CD4-positive, CD25-positive, alpha-beta regulatory T cell (primary cell): ENCODE measurements around the gene HLA-DRA. TPM values are rescaled to one million over a fixed set of nuclear protein-coding genes. Genes with fewer than 3 reads are reported as not detected.
A peak's percentile ranks its signal among the peaks of the same experiment; 100 is the strongest.
"Not testable (repeated sequence)": the region's sequence is repeated elsewhere in the genome, so short reads cannot be mapped to it uniquely, and the experiment has no call there.

ENCODE experiments used
- ATAC-seq, 2 donors: fragments of 150-1000 bp; cut with Tn5 transposase; one replicate each; pipeline ENCODE4 v1.10.0; 2021; ENCODE audit warnings: low read depth in 2 of 2, moderate number of reproducible peaks in 2 of 2, moderate library complexity in 1 of 2
- DNase-seq, 3 donors: peaks; one replicate each; pipeline versions ENCODE4 v3.0.0 to v3.0.0-alpha.2; 2012 to 2022; ENCODE audit warnings: mixed read lengths in 1 of 3
- H3K27ac ChIP-seq: one replicate; pipeline ENCODE4 v1.7.0; 2013; ENCODE audit warnings: mild to moderate bottlenecking, low read length; ENCODE audit not compliant: insufficient read depth, poor library complexity, severe bottlenecking
- H3K27me3 ChIP-seq: one replicate; pipeline ENCODE4 v1.7.0; 2013; ENCODE audit warnings: low read length; ENCODE audit not compliant: control insufficient read depth, insufficient read depth
- H3K36me3 ChIP-seq: one replicate; pipeline ENCODE4 v1.7.0; 2013; ENCODE audit warnings: mild to moderate bottlenecking, low read length, moderate library complexity; ENCODE audit not compliant: control insufficient read depth, insufficient read depth
- H3K4me1 ChIP-seq: 2 replicates; pipeline ENCODE4 v1.7.0; 2013; ENCODE audit warnings: mild to moderate bottlenecking, low read length; ENCODE audit not compliant: insufficient read depth, control insufficient read depth, poor library complexity, severe bottlenecking
- H3K4me3 ChIP-seq: one replicate; pipeline ENCODE4 v1.7.0; 2013; ENCODE audit warnings: low read depth, mild to moderate bottlenecking, low read length, moderate library complexity
- H3K9me3 ChIP-seq, 2 experiments: 1 replicate in 1 of 2; 2 replicates in 1 of 2; pipeline ENCODE4 v1.7.0; 2013; ENCODE audit warnings: low read length in 2 of 2, mild to moderate bottlenecking in 1 of 2, moderate library complexity in 1 of 2; ENCODE audit not compliant: control insufficient read depth in 2 of 2
- H3K27ac Mint-ChIP-seq, 3 donors: one replicate each; pipeline ENCODE4 v1.8.0; 2020 to 2022; ENCODE audit warnings: mild to moderate bottlenecking in 3 of 3, mixed read lengths in 3 of 3, moderate library complexity in 2 of 3
- H3K27me3 Mint-ChIP-seq: one replicate; pipeline ENCODE4 v1.8.0; 2022; ENCODE audit warnings: mild to moderate bottlenecking, mixed read lengths
- H3K36me3 Mint-ChIP-seq: one replicate; pipeline ENCODE4 v1.8.0; 2020; ENCODE audit warnings: mixed read lengths
- H3K4me1 Mint-ChIP-seq, 4 donors: one replicate each; pipeline ENCODE4 v1.8.0; 2020 to 2022; ENCODE audit warnings: mixed read lengths in 4 of 4, mild to moderate bottlenecking in 1 of 4
- H3K4me3 Mint-ChIP-seq, 4 donors: one replicate each; pipeline ENCODE4 v1.8.0; 2020 to 2022; ENCODE audit warnings: mild to moderate bottlenecking in 4 of 4, mixed read lengths in 4 of 4, moderate library complexity in 3 of 4
- H3K9me3 Mint-ChIP-seq, 7 donors: one replicate each; pipeline ENCODE4 v1.8.0; 2020 to 2022; ENCODE audit warnings: mixed read lengths in 7 of 7, mild to moderate bottlenecking in 3 of 7, moderate library complexity in 2 of 7
- polyA plus RNA-seq, 4 donors: library from polyadenylated mRNA; unstranded; fragments of 300-500 nt; fragmentation: Illumina TruSeq; gene quantifications; one replicate each; pipeline ENCODE4 v1.2.3, GENCODE V29; 2021
- total RNA-seq: library from RNA; stranded (reverse); gene quantifications from one replicate; pipeline ENCODE4 v1.2.3, GENCODE V29; 2022

HLA-DRA gene
- total and polyA plus RNA-seq, 5 donors from 2014 or later = 100 to 296 (median 153) TPM

- H3K4me1 ChIP-seq = no peaks in the 10 kb centered on the region
- H3K36me3 Mint-ChIP-seq = no peaks in the 10 kb centered on the region
- no peak overlapping the region for H3K4me3 ChIP-seq
- ATAC-seq (peak in 1 of 2 donors; percentile 16), DNase-seq (no peak)
- peaks cover 0 to 9% (median 4%) of the 10 kb centered on the region in 4 donors for H3K4me1 Mint-ChIP-seq
- no peaks in the 10 kb centered on the region for H3K36me3 ChIP-seq
- peaks cover 34% of the 10 kb centered on the region for H3K27me3 Mint-ChIP-seq
- H3K9me3 Mint-ChIP-seq = peaks cover 0 to 22% (median 9%) of the 10 kb centered on the region in 7 donors
- peaks cover 21% of the 10 kb centered on the region for H3K27me3 ChIP-seq
- H3K27ac Mint-ChIP-seq = no peak overlapping the region
- H3K4me3 Mint-ChIP-seq = no peak overlapping the region
- H3K27ac ChIP-seq = no peak overlapping the region
- H3K9me3 ChIP-seq = peaks cover 5 to 10% of the 10 kb centered on the region in 2 experiments
Observed at GRCh38 chr6:32462609-32463008, 22.9 kb downstream of the HLA-DRA start.

GRCh38 chr6:32467743-32468503, 28.2 kb downstream of the HLA-DRA start:
- H3K9me3 Mint-ChIP-seq = peaks cover 0 to 16% (median 6%) of the 10 kb centered on the region in 7 donors
- H3K27ac ChIP-seq, ATAC-seq, H3K4me3 ChIP-seq, DNase-seq, H3K27ac Mint-ChIP-seq, H3K36me3 ChIP-seq, H3K4me3 Mint-ChIP-seq, H3K36me3 Mint-ChIP-seq, H3K4me1 ChIP-seq, H3K4me1 Mint-ChIP-seq, H3K27me3 ChIP-seq: not testable (repeated sequence)
- peaks cover 22% of the 10 kb centered on the region for H3K27me3 Mint-ChIP-seq
- H3K9me3 ChIP-seq = peaks cover 5 to 10% of the 10 kb centered on the region in 2 experiments

GRCh38 chr6:32472781-32473375, 33.2 kb downstream of the HLA-DRA start:
- H3K27me3 Mint-ChIP-seq = peaks cover 11% of the 10 kb centered on the region

GRCh38 chr6:32473376-32474348, 34.0 kb downstream of the HLA-DRA start:
- H3K4me1 ChIP-seq, H3K9me3 Mint-ChIP-seq, H3K4me3 Mint-ChIP-seq, H3K4me3 ChIP-seq, H3K36me3 ChIP-seq, H3K36me3 Mint-ChIP-seq, H3K27ac ChIP-seq, H3K27me3 ChIP-seq, H3K9me3 ChIP-seq, H3K27ac Mint-ChIP-seq: not testable (repeated sequence)
- H3K4me1 Mint-ChIP-seq = peaks cover 0 to 19% (median 4%) of the 10 kb centered on the region in 4 donors
- peaks cover 11% of the 10 kb centered on the region for H3K27me3 Mint-ChIP-seq
- ATAC-seq = peak; percentile 88 to 89
- peak in 2 of 3 donors; percentile 14 to 44 for DNase-seq

More at GRCh38 chr6:32472781-32473375, 33.2 kb downstream of the HLA-DRA start:
- no peak overlapping the region for H3K4me3 ChIP-seq
- H3K9me3 ChIP-seq = no peaks in the 10 kb centered on the region
- no peak overlapping the region for H3K27ac ChIP-seq
- peaks cover 0 to 19% (median 4%) of the 10 kb centered on the region in 4 donors for H3K4me1 Mint-ChIP-seq
- H3K27ac Mint-ChIP-seq = no peak overlapping the region
- H3K4me1 ChIP-seq = no peaks in the 10 kb centered on the region
- H3K36me3 Mint-ChIP-seq = no peaks in the 10 kb centered on the region
- DNase-seq = no peak
- no peaks in the 10 kb centered on the region for H3K27me3 ChIP-seq
- ATAC-seq = no peak
- H3K4me3 Mint-ChIP-seq = peak overlapping the region in 2 of 4 donors; percentile 13 to 55
- H3K36me3 ChIP-seq = no peaks in the 10 kb centered on the region
- peaks cover 0 to 4% (median 3%) of the 10 kb centered on the region in 7 donors for H3K9me3 Mint-ChIP-seq

GRCh38 chr6:32475392-32476206, 35.9 kb downstream of the HLA-DRA start:
- Mint-ChIP-seq H3K36me3 (no peaks in the 10 kb centered on the region), H3K27ac (no peak overlapping the region), H3K4me3 (no peak overlapping the region), H3K9me3 (peaks cover 0 to 10% (median 0%) of the 10 kb centered on the region in 7 donors), H3K4me1 (peaks cover 0 to 19% (median 4%) of the 10 kb centered on the region in 4 donors), H3K27me3 (peaks cover 14% of the 10 kb centered on the region)
- H3K27ac ChIP-seq = no peak overlapping the region
- ATAC-seq = no peak
- H3K27me3 ChIP-seq = no peaks in the 10 kb centered on the region
- H3K4me1 ChIP-seq = no peaks in the 10 kb centered on the region
- H3K36me3 ChIP-seq = no peaks in the 10 kb centered on the region
- no peak overlapping the region for H3K4me3 ChIP-seq
- no peak for DNase-seq
- no peaks in the 10 kb centered on the region for H3K9me3 ChIP-seq

GRCh38 chr6:32483968-32484613, 44.4 kb downstream of the HLA-DRA start:
- no peak overlapping the region for H3K27ac Mint-ChIP-seq
- no peak overlapping the region for H3K4me3 Mint-ChIP-seq
- Histone ChIP-seq H3K27ac (no peak overlapping the region), H3K4me3 (no peak overlapping the region), H3K36me3 (no peaks in the 10 kb centered on the region), H3K9me3 (no peaks in the 10 kb centered on the region), H3K27me3 (peaks cover 3% of the 10 kb centered on the region), H3K4me1 (no peaks in the 10 kb centered on the region)
- no peak for ATAC-seq
- H3K9me3 Mint-ChIP-seq = peaks cover 0 to 4% (median 0%) of the 10 kb centered on the region in 7 donors
- DNase-seq = no peak
- H3K4me1 Mint-ChIP-seq = peaks cover 0 to 2% (median 0%) of the 10 kb centered on the region in 4 donors
- no peaks in the 10 kb centered on the region for H3K36me3 Mint-ChIP-seq
- peaks cover 17% of the 10 kb centered on the region for H3K27me3 Mint-ChIP-seq
